Left colon (tissue), 2 donors: ENCODE measurements around the gene NRXN2. TPM values are rescaled to one million over a fixed set of nuclear protein-coding genes. Genes with fewer than 3 reads are reported as not detected.

Experiments used
- ATAC-seq: fragments of 200-7000 bp; cut with Tn5 transposase; one replicate; pipeline ENCODE4 v1.9.1; 2020; ENCODE audit warnings: mild to moderate bottlenecking, moderate library complexity
- DNase-seq, 2 donors: peaks; one replicate each; pipeline ENCODE4 v3.0.0-alpha.2; 2020
- intact Hi-C, 2 donors: fragments of 100-400 bp; cut with DNase I in 1 of 2; cut with micrococcal nuclease in 1 of 2; formaldehyde crosslinking; loops; one replicate each; pipeline versions ENCODE4 v1.11.2 to v1.14.0; 2022; cut with DNase I, micrococcal nuclease
- total RNA-seq, 2 donors: library from RNA; stranded (reverse); fragmentation: NEBNext Ultra II Directional; extraction: Animal tissue kit (Norgen Biotek cat#: 25700); gene quantifications; one replicate each; pipeline ENCODE4 v1.2.1, GENCODE V29; 2021
- donor health status: DM: no; HTN: no; CAD: no.
- donor health status: DM: yes; HTN: yes; CAD: no.

Gene NRXN2
- total RNA-seq, 2 donors from 2014 or later = 3.6 to 5.3 TPM

- DNase-seq (no peak), ATAC-seq (no peak)
- intact Hi-C loops = no loop called here
Observed at GRCh38 chr11:64726867-64727530, 4.0 kb upstream of the NRXN2 start.

- ATAC-seq (no peak), DNase-seq (no peak)
- intact Hi-C loops = no loop called here
Observed at GRCh38 chr11:64726211-64726641, 3.2 kb upstream of the NRXN2 start.

- ATAC-seq (peak; percentile 15), DNase-seq (no peak)
- intact Hi-C loops = no loop called here
Observed at GRCh38 chr11:64724863-64725532, 2.0 kb upstream of the NRXN2 start.

GRCh38 chr11:64723907-64724862, 1.2 kb upstream of the NRXN2 start:
- DNase-seq = no peak
- ATAC-seq = no peak
- intact Hi-C loops = no loop called here

- ATAC-seq = no peak
- no peak for DNase-seq
- intact Hi-C loops = no loop called here
Observed at GRCh38 chr11:64722141-64723065, 594 bp downstream of the NRXN2 start.

GRCh38 chr11:64721359-64721699, 1.7 kb downstream of the NRXN2 start:
- DNase-seq (no peak), ATAC-seq (no peak)
- intact Hi-C loops = no loop called here

- DNase-seq (no peak), ATAC-seq (no peak)
- intact Hi-C loops = no loop called here
Observed at GRCh38 chr11:64720640-64721358, 2.2 kb downstream of the NRXN2 start.

GRCh38 chr11:64720167-64720566, 2.8 kb downstream of the NRXN2 start:
- intact Hi-C loops = no loop called here
- DNase-seq = no peak
- no peak for ATAC-seq

GRCh38 chr11:64719406-64719805, 3.6 kb downstream of the NRXN2 start:
- ATAC-seq (no peak), DNase-seq (no peak)
- intact Hi-C loops = no loop called here

GRCh38 chr11:64718780-64719124, 4.2 kb downstream of the NRXN2 start:
- intact Hi-C loops = no loop called here
- DNase-seq (no peak), ATAC-seq (no peak)

GRCh38 chr11:64718084-64718779, 4.8 kb downstream of the NRXN2 start:
- ATAC-seq (no peak), DNase-seq (no peak)
- intact Hi-C loops = no loop called here

- ATAC-seq = no peak
- DNase-seq = no peak
- intact Hi-C loops = no loop called here
Observed at GRCh38 chr11:64717268-64717578, 5.8 kb downstream of the NRXN2 start.

- DNase-seq = no peak
- no peak for ATAC-seq
- intact Hi-C loops = no loop called here
Observed at GRCh38 chr11:64716473-64717267, 6.3 kb downstream of the NRXN2 start.

GRCh38 chr11:64715756-64716472, 7.1 kb downstream of the NRXN2 start:
- DNase-seq = no peak
- no peak for ATAC-seq
- intact Hi-C loops = no loop called here

GRCh38 chr11:64715110-64715509, 7.9 kb downstream of the NRXN2 start:
- DNase-seq (no peak), ATAC-seq (no peak)
- intact Hi-C loops = no loop called here

GRCh38 chr11:64714666-64715065, 8.3 kb downstream of the NRXN2 start:
- no peak for DNase-seq
- intact Hi-C loops = no loop called here
- ATAC-seq = no peak
